Stimulated activated CD8-positive, alpha-beta memory T cell treated with anti-CD3 and anti-CD28 coated beads, Interleukin-4, amount 100 ng/mL, for 24 hours (primary cell): ENCODE results near the gene KCNQ5.
"Not testable (repeated sequence)": the region's sequence is repeated elsewhere in the genome, so short reads cannot be mapped to it uniquely, and the experiment has no call there.

Experiments
- DNase-seq: peaks from one replicate; pipeline ENCODE4 v3.0.0-alpha.2; 2020; ENCODE audit warnings: low read depth

Gene KCNQ5

DNA sequence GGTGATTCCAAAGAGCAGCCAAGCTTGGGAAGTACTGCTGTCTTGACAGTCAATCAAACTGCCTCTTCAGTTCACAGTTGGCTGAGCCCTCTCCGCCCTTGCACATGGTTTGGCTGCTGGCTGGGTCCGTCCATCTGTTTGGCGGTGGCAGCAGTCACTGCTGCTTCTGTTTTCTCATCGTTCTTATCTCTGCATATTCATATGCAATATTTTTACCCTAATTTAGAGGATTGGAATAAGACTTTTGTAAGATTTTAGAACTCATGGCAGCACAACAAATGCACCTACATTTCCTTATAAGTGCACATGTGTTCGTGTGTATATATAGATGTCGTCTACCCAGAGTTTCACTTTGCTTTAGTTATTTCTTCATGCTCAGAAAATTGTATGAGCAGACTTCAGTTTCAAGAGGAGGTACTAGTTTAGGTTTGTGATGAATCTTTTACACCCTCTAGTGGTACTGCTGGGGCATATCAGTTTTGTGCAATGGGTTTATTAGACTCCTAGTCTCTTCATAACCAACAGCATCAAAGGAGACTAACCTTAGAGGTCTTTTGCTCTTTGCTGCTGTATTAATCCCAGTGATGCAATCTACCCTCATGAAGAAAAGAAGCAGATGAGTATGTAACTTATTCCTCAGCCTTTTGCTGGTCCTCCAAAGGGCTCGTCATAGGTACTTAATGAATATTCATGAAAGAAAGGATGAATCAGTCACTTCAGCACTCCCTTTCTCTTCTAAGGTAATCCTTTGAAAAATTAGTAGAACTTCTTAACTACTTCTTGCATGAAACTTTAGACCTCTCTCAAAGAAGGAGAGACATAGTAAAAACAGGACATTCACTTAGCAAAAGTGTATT, 559.1 kb downstream of the KCNQ5 start:
- no peak for DNase-seq

DNA sequence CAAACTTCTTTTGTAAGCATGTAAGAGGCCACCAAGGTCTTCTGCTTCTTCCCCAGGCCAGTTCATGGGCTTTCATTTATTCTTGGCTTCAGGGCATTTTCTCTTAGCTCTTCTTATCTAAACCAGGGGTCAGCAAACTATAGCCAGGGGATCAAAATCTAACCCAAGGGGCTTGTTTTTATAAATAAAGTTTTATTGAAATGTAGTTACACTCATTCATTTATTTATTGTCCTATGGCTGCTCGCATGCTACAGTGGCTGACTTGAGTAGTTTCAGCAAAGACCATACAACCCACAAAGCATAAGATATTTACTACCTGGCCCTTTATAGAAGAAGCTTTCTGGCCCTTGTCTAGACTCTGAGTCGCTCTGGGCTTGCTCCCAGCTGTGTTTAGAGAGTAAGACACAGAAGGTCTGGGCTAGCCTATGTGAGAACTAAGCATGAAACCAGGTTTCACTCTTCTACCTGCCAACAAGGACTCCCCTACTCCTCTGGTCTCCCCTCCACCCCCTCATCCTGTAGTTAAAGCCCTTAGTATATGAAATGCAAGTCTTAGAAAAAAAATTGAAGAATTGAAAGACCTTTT, 560.2 kb downstream of the KCNQ5 start:
- no peak for DNase-seq

DNA sequence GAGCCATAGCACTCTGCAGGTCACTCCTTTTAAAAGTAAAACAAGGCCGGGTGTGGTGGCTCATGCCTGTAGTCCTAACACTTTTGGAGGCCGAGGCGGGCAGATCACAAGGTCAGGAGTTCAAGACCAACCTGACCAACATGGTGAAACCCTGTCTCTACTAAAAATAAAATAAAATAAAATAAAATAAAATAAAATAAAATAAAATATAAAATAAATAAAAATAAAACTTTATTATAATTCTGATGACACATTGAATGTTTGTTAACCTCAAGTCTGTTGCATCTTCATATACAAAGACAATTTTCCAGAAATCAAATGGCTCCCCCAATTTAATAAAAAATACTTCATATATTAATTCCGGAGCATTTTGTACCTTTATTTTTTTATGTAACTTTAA, 571.4 kb downstream of the KCNQ5 start:
- not testable (repeated sequence) for DNase-seq

DNA sequence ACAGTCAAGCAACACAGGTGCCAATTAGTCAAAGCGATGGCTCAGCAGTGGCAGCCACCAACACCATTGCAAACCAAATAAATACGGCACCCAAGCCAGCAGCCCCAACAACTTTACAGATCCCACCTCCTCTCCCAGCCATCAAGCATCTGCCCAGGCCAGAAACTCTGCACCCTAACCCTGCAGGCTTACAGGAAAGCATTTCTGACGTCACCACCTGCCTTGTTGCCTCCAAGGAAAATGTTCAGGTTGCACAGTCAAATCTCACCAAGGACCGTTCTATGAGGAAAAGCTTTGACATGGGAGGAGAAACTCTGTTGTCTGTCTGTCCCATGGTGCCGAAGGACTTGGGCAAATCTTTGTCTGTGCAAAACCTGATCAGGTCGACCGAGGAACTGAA, 572.9 kb downstream of the KCNQ5 start:
- no peak for DNase-seq

DNA sequence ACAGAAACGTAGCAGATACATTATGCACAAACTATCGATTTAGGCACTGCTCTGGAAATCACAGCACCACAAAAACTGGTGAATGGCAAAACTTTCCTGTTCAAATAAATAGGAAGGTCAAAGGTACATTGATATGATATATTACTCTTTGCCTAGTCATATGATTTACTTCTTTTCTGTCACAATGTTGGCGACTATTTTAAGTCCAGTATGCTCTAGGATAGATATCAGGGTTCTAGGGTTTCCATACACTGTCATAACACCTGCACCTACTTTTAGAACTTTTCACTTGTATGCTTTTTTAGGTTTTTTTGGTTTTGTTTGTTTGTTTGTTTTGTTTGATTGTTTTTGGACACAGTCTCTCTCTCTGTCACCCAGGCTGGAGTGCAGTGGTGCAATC, 578.4 kb downstream of the KCNQ5 start:
- DNase-seq = no peak

DNA sequence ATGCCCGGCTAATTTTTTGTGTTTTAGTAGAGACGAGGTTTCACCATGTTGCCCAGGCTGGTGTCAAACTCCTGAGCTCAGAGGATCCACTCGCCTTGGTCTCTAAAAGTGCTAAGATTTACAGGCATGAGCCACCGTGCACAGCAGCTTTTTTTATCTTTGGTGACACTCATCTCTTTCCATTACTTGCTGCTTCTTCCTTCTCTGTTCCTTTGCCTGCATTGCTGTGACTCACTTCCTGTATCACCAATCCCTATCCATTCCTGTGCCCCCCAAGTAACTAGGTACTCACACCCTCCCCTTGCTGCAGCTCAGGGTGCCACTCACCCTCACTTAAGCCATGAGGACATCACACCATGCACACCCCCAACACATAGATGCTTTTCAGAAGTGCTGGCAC, 578.9 kb downstream of the KCNQ5 start:
- DNase-seq = no peak

DNA sequence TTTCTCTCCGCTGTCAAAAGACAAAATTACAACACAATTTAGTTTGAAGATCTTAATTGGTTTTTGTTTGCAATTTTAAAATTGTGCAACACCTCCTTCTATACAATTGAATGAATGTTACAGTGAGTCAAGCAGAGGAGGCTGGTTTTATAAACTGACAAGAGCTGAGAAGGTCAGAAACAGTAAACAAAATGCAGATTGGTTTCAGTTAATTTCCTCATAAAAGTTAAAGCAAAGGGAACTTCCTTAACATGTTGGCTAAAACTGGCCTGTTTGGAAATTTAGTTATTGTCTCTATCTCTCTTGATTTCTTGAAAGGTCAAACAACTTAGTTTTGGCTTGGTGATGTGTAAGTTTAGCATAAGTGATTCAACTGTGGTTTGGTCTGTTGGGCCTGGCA, 581.2 kb downstream of the KCNQ5 start:
- no peak for DNase-seq

DNA sequence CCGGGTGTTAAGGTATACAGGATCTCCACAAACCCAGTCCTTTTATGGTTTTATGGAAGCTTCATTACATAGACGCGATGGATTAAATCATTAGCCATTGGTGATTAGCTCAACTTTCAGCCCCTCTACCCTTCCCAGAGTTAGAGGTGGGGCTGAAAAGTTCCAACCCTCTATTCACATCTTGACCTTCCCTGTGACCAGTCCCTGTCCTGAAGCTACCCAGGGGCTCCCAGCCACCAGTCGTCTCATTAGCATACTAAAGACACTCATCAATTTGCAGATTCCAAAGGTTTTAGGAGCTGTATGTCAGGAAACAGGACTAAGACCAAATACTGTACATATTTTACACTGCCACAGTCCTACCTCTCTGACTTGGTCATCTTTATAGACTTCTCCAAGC, 582.4 kb downstream of the KCNQ5 start:
- no peak for DNase-seq

DNA sequence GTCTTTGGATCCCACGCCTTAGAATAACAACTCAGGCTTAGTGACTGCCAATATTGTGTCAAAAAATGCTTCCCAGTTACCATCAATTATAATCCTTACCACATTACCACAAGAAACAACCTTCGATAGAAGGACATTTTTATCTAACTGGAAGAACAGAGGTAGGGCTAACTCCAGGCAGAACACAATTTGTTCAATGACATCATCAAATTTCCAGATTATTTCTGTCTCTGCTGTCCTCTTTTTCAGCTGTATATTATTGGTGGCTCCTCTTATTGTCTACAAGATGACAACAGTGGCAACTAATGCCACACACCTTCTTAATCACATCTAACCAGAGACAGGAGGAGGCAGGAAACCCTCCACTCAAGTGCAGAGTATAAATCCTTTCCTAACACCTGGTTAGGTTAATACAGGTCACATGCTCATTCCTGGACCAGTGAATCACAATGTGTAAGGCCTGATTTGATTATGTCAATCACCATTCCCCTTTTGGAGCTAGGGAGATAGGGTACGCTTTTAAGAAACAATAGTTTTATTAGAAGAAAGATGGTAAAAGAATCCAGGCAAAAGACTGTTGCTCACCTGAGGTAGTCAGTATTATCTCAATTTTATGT, 585.5 kb downstream of the KCNQ5 start:
- DNase-seq = no peak

DNA sequence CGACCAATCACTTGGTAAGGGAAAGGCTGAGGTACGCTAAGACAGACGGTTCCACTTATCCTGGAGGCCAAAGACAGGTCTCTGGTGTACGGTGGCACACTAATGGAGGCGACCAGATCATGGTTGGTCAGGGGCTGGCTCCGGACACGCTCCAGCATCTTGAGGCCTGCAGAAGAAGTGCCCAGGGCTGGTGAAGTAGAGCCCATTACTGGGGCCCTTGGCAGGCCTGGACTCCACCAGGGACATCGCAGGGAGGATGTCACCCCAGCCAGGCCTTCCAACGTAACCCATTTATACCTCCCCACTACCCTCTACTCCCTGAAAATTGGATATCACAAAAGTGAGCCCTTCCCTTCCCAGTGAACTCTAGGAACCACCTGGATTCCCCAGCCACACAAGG, 587.3 kb downstream of the KCNQ5 start:
- no peak for DNase-seq

DNA sequence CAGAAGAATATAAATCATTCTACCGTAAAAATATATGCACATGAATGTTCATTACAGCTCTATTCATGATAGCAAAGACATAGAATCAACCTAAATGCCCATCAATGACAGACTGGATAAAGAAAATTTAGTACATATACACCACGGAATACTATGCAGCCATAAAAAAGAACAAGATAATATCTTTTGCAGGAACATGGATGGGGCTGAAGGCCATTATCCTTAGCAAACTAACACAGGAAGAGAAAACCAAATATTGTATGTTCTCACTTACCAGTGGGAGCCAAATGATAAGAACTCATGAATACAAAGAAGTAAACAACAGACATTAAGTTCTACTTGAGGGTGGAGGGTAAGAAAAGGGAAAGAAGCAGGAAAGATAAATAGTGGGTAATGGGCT, 595.0 kb downstream of the KCNQ5 start:
- no peak for DNase-seq

DNA sequence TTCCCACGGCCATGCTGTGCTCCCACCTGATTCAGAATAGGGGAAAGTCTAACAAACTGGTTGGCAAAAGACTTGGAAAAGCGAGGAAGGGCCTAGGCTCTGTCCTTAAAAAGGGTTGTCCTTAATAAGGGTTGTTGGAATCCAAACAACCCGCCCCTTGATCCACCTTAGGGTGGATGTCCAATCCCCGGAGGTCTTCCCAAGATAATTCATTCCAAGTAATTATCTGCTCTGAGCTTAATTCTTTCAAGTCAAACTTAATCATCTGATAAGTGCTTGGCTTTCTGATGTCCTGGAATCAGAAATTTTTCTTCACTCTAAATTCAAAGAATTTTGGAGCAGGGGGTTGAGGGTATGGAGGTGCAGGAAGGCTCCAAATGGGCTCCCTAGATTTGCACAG, 603.5 kb downstream of the KCNQ5 start, which contains the start of gene KHDC1L:
Gene KHDC1L, minus strand, starts transcription at position 101 of the 400 bp plus-strand sequence. Its CDS starts 88 bp downstream, at position 13.
- DNase-seq = no peak

DNA sequence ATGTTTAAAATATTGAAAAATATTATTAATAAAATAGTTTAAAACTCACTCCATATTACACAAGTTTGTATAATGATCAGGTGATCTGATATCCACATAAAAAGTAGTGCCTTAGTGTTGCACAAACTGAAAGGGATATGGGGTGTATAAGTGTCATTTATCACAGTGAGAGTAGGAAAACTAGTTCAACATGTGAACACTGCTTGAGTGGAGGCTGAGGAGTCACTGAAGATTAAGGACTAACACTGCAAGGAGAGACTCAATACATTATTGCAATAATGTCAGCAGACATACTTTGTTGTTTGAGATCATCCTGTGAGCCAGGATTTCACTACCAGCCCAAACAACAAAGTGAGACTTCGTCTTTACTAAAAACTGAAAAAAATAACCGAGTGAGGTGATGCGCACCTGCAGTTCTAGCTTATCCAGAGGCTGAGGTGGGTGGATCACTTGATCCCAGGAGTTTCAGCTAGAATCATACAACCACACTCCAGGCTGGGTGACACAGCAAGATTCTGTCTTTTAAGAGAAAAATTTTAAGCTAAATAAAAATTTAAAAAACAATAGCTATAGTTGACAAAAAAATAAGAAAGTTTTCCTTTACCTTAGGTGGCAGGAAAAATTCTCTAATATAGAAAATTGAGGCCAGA, 605.9 kb downstream of the KCNQ5 start:
- no peak for DNase-seq

DNA sequence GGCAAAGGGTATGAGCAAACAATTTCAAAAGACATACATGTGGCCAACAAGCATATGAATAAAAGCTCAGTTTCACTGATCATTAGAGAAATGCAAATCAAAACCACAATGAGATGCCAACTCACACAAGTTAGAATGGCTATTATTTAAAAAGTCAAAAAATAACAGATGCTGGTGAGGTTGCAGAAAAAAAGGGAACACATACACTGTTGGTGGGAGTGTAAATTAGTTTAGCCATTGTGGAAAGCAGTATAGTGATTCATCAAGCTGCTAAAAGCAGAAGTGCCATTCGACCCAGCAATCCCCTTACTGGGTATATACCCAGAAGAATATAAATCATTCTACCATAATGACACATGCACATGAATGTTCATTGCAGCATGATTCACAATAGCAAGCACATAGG, 610.1 kb downstream of the KCNQ5 start:
- DNase-seq = no peak

DNA sequence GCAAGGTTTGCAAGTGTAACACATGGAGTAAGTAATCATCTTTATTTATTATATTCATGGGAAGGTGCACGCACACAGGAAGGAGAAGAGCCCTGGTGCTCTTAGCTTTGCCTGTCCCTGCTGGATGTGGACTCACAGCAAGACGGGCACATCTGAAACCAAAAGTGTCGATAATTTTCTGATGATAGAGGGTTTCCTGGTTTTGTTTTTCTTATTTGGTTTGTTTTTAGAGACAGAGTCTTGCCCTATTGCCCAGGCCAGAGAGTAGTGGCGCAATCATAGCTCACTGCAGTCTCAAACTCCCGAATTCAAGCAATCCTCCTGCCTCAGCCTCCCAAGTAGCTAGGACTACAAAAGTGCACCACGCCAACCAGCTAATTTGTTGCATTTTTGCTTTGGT, 611.2 kb downstream of the KCNQ5 start:
- no peak for DNase-seq

DNA sequence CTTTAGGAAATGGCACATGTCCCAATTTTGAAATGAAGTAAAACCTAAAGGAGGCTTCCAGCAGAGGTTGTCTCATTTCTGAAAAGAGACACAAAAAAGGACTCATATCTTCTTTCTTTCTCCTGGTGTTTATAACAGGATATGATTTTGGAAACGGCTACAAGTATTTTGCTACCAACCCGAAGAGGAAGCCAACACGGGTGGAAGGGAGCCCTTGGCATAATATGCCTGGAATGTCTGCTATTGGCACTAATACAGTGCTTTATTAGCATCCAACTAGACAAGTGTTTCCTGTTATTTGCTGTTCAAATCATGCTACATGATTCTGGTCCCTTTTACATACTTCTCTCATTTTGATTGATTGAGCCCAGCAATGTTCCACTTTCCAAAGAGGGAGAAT, 612.1 kb downstream of the KCNQ5 start:
- not testable (repeated sequence) for DNase-seq

DNA sequence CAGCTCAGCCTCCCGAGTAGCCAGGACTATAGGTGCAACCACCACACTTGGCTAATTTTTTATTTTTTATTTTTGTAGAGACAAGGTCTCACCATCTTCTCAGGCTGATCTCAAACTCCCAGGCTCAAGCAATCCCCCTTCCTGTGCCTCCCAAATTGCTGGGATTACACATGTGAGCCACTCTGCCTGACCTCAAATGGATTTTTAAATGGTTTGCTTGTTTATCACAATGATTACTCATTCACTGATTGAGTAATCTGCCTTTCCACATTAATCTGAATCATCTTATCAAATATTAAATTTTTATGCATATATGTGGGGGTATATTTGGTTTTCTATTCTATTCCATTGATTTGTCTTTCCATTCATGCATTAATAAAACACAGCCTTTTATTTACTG, 612.9 kb downstream of the KCNQ5 start:
- no peak for DNase-seq

DNA sequence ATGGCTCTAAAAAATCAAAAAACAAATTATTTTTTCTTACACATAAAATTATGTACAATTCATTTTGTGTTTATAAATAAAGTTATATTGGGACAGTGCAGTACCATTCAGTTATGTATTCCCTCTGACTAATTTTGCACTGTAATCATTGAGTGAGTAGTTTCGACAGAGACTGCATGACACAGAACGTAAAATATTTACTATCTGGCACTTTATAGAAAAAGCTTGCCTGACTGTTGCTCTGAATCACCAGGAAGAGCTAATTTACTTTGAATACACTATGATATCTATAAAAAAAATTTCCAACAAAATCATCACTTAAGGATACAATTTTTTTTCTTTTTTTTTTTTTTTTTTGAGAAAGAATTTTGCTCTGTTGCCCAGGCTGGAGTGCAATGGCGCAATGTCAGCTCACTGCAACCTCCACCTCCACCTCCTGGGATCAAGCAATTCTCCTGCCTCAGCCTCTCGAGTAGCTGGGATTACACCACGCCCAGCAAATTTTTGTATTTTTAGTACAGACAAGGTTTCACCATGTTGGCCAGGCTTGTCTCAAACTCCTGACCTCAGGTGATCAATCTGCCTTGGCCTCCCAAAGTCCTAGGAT, 614.4 kb downstream of the KCNQ5 start:
- DNase-seq = no peak

DNA sequence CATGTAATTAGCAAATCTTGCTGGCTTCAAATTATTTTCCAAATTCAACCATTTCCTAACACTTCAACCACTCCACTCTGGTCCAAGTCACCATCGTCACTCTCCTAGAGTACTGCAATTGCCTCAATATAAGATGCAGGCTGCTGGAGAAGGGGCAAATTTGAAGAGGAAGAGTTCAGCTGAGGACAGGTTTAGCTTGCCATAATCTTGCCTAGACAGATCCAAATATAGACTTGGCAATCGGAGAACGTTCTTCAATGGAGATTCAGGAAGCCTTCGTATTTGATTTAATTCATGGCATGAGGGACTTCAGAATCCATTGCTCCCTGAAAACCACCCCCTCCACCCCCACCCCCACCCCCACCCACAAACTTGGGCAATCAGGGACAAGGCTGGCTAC, 618.9 kb downstream of the KCNQ5 start:
- no peak for DNase-seq

DNA sequence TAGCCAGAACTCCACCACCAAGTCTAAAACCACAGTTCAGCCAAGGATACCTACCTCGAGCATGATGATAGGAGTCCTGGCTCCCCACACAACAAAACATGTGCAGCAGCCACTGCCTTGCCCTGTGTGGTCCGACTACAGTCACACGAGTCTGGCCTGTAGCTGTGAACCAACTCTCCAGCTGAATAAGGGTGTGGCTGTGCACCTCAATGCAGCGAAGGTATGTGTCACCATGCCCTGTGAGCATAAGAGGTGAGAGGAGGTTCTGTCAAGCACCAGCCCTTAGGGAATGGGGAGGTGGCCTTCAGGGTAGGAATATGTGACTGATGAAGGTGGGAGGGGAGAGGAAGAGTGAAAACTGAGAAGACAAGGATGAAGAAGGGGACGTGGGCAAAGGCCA, 620.1 kb downstream of the KCNQ5 start:
- no peak for DNase-seq
